SIG-M5 treated with dmso at 0.1 percent for 504 hours (cell line): ENCODE measurements around the gene UGCG.
"Not testable (repeated sequence)": the region's sequence is repeated elsewhere in the genome, so short reads cannot be mapped to it uniquely, and the experiment has no call there.

Source experiments
- DNase-seq: peaks from one replicate; lab custom pipeline; 2025; ENCODE audit not compliant: unreplicated experiment; lab: John Stamatoyannopoulos, UW

UGCG gene

GRCh38 chr9:111917980-111918379, 21.4 kb downstream of the UGCG start:
- DNase-seq = no peak

DNA sequence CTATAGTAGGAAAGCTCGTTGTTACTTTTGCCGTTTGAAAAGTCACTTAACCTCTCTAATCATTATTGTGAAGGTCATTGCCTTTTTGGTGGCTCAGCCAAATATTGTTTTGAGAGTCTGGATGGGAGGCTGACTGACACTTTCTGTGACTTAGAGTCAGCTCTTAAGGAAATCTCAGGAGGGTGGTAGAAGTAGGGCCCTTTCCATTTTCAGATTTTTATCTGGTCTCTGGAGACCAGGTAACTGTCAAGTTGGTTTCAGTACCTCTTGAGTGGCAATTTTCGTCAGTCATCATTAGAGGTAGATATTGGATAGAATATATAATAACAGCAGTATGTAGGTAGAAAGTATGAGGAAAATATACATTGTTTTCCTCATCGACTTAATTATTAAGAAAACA, 23.3 kb downstream of the UGCG start:
- DNase-seq = no peak

GRCh38 chr9:111920531-111920930, 23.9 kb downstream of the UGCG start:
- DNase-seq = no peak

GRCh38 chr9:111922324-111923013, 25.9 kb downstream of the UGCG start:
- no peak for DNase-seq

GRCh38 chr9:111924281-111924680, 27.7 kb downstream of the UGCG start:
- no peak for DNase-seq

DNA sequence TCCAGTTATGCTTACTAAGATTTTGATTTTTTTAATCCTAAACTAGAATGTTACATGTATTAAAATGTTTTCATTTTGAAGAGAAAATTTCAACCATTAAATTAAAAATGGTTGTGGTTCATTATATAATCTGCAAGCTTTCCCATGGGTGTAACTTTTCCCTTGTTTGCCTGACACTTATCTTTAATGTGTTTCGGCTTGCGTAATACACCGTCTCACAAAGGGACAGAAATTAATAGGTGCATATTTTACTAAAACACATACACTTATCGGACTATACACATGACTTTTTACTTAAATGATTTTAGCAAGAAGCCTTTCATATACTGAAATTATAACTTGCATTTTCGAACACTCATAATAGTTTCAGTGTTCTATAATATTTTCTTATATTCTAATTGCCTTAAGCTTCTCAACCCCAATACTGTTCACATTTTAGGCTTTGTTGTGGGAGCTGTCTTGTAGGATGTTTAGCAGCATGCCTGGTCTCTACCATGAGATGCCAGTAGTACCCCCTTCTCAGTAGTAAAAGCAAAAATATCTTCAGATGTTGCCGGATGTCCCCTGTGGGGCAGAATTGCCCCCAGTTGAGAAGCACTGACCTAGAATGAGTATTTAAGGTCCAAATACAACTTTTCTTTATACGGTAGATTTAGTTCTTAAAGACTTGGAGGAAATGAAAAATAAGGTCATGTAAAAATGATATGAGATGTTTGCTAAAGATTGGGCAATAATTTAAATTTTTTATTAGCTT, 28.6 kb downstream of the UGCG start:
- DNase-seq = no peak

DNA sequence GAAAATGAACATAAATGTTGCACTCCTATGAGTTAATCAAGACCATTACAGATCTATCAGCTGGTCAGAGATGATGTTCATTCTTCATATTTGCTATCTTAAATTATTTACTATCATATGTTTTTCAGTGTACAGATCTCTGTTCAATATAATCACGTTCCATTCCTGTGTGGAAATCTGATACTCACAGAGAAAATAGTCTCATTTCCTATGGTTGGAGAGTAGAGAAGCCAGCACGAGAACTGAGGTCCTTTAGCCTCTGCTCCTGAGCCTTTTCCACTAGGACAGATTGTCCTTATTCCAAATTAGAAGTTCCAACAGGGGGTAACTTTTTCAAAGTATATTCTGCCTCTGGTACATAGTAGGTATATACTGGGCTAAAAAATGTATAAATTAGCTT, 29.2 kb downstream of the UGCG start:
- DNase-seq = no peak

- peak; percentile 95 for DNase-seq
Measured at GRCh38 chr9:111926421-111926875, 29.8 kb downstream of the UGCG start.

DNA sequence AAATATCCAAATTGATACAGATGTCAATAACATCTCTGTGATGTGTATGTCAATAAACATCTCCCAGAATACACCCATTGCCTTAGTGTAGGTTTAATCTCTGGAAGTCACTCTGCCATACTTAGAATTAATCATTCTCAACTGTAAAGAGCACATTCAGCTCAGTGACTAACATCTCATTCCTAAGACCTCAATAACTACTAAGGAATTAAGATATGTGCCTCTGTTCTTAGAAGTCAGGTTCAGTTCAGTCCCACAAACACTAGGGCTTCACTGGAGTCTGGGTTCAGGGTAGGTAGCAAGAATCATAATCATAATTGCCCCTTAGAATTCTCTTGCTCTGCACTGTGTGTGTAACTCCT, 31.7 kb downstream of the UGCG start:
- no peak for DNase-seq

- no peak for DNase-seq
Measured at GRCh38 chr9:111934747-111935146, 38.1 kb downstream of the UGCG start.

GRCh38 chr9:111936391-111936790, 39.8 kb downstream of the UGCG start:
- DNase-seq = no peak

DNA sequence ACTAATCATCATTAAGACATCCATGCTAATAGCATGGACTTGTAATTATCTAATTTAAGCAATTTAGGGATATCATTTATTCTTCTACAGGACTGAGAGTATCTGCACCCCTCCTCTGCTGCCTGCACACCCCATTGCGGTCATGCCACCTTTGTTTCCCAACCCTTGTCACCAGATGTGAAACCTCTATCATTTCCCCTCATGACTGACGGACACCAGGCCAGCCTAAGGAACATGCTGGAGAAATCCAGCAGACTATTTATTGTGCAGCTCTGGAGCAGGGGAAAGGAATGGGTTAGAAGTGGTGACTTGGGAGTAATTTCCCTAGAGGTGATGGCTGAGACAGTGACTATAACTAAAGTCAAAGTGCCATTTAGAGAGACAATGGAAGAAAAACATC, 40.7 kb downstream of the UGCG start:
- no peak for DNase-seq

- peak; percentile 23 for DNase-seq
Measured at GRCh38 chr9:111937781-111938426, 41.3 kb downstream of the UGCG start.

DNA sequence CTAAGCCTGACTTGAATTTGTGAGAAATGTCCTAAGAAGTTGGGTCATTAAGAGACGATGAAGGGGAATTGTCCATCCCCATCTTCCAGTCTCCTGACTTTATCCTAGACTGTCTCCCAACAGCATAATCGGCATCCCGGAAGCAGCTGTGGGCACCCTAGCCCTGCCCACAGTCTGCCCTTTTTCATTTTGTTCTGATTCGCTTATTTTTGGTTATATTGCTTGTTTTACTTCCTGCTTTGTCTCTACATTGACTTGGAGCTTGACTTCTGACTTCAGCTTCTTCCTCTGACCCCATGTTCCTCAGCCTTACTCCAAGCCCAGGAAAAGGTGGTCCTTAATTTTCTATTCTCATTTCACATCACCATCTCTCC, 41.8 kb downstream of the UGCG start:
- DNase-seq = no peak

DNA sequence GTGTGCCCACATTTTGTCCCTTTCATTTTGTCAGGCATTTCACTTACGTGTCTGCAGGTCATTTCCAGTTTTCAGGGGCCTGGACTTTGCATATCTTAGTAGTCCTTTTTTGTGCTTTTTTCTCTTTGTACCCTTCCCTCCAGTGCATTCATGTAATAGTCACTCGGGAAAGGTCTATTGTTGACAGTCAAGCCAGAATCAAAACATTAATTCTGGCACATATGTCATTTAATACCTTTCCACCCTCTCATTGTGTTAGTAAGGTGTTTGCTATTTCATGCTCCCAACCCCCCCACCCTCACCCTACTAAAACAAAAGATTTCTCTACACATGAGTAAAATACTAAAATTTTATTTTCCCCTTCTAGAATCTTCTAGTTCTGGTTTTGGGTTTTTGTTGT, 42.7 kb downstream of the UGCG start:
- no peak for DNase-seq

DNA sequence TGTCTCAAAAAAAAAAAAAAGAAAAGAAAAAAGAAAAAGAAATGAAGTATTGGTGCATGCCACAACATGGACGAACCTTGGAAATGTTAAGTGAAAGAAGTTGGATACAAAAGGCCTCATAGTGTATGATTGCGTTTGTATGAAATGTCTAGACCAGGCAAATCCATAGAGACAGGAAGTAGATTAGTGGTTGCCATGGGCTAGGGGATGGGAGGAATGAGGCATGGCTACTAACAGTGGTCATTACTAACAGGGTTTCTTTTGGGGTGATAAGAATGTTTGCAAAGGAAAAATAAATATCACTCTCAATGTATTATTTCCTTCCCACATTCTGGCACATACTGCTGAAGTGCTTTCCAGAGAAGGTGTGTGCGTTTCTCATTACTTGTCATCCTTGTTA, 44.1 kb downstream of the UGCG start:
- no peak for DNase-seq

DNA sequence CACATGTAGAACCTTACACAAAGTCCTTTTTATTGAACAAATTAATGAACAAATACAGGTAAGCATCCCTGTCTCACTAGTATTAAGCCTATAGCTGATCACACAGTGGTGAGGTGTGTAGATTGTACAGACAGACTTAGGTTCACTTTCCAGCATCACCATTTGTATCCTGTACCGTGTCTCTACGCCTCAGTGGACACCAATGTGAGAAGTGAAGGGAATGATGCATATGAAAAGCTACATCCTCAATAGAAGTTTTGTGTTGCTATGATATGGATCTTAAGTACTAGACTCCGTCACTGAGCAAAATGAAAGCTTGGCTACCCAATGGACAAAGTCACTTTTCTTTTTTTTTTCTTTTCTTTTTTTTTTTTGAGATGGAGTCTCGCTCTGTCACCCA, 46.6 kb downstream of the UGCG start:
- no peak for DNase-seq

DNA sequence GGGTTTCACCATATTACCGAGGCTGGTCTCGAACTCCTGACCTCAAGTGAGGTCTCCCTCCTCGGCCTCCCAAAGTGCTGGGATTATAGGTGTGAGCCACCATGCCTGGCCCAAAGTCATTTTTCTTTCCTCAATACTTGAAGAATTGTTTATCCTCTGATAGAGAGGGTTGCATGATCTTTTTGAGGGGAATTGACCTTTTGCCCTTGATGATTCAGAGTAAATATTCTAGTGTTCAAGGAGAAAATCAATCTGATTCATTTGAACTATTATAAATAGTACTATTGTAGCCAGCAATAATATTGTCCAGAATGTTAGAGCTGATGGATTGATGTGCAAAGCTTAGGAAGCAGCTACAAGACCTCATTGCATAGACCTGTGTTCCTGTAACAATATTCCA, 47.1 kb downstream of the UGCG start:
- no peak for DNase-seq

DNA sequence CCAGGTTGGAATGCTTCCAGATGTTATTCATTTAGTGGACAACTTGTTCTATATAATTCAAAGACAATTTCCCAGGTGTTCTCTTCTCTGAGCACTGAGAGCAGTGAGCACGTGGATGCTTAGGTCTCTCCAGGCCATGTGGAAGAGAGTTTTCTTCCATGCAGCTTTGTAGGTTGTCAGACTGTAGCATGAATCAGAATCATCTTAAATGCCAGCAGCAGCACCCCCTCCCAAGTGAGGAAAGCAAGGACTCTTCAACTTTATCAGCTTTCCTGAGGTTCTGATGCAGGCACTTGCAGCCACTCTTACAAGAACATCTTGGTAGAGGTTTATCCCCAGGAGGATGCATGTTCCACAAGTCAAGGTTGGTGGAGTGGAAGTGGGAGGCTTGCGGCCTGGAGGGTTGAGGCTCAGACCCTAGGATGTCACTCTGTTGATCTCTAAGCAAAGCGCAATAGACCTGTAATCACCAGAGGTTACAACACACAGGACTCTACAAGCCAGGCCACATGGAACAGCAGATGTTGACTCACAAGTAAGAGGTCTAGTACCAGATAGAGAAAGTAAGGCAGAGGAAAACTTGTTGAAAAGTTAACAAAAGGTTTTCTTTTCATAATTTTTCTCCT, 47.7 kb downstream of the UGCG start:
- peak; percentile 50 for DNase-seq

DNA sequence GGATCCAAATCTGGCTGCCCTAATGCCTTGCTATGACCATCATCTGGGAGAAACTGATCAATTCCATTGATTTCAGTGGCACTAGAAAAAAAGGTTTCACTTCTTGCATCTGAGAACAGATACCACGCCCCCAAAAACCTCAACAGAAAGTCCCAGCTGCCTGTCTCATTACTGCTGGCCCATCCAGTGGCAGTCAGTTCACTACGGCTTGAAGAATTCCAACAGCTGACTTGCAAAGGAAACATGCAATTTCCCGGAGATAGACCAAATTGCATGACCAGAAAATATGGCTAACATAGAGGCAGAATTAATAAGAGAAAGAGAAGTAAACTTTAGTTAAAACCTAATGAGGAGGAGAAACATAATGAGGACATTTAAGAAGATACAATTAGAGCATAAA, 48.6 kb downstream of the UGCG start:
- peak; percentile 40 for DNase-seq

GRCh38 chr9:111948109-111948508, 51.5 kb downstream of the UGCG start:
- not testable (repeated sequence) for DNase-seq

GRCh38 chr9:111948951-111949350, 52.3 kb downstream of the UGCG start:
- no peak for DNase-seq
